Right atrium auricular region (tissue), 2 donors: ENCODE measurements around the gene STC2. TPM values are rescaled to one million over a fixed set of nuclear protein-coding genes. Genes with fewer than 3 reads are reported as not detected.
A peak's percentile ranks its signal among the peaks of the same experiment; 100 is the strongest.

Experiments used
- DNase-seq: peaks from one replicate; pipeline ENCODE4 v3.0.0-alpha.2; 2019; ENCODE audit warnings: low spot score
- H3K27ac ChIP-seq, 2 donors: fragments of 200-600 bp; sonication (generic); 1 replicate in 1 of 2; 2 replicates in 1 of 2; pipeline ENCODE4 v1.5.1; 2016 to 2019
- H3K27me3 ChIP-seq, 2 donors: fragments of 200-600 bp; sonication (generic); one replicate each; pipeline versions ENCODE4 v1.5.1 to v1.6.0; 2017 to 2019
- H3K36me3 ChIP-seq: fragments of 200-600 bp; sonication (generic); one replicate; pipeline ENCODE4 v1.5.1; 2016
- H3K4me1 ChIP-seq, 2 donors: fragments of 200-600 bp; sonication (generic); one replicate each; pipeline versions ENCODE4 v1.5.1 to v1.6.0; 2017 to 2019
- H3K4me3 ChIP-seq, 2 donors: fragments of 200-600 bp; sonication (generic); 1 replicate in 1 of 2; 2 replicates in 1 of 2; pipeline ENCODE4 v1.5.1; 2017 to 2019; ENCODE audit warnings: mild to moderate bottlenecking in 1 of 2, moderate library complexity in 1 of 2
- H3K9me3 ChIP-seq, 2 donors: fragments of 200-600 bp; sonication (generic); one replicate each; pipeline ENCODE4 v1.5.1; 2019
- CTCF ChIP-seq, 2 donors: fragments of 200-600 bp; sonication (generic); IDR thresholded peaks; one replicate each; pipeline ENCODE4 v1.5.1; 2019; ENCODE audit warnings: antibody characterized with exemption in 2 of 2
- total RNA-seq, 2 donors: library from RNA; depleted of rRNA; stranded (reverse); fragments of >200 nt; gene quantifications; one replicate each; pipeline ENCODE4 v1.1.0, GENCODE V29; 2016

Gene STC2
- total RNA-seq, 2 donors from 2014 or later: 16.0 to 16.1 TPM

GRCh38 chr5:173278641-173279040 lies 49.6 kb downstream of the STC2 start:
- no peaks in the 10 kb centered on the region for H3K36me3 ChIP-seq
- H3K4me1 ChIP-seq: peaks cover 0 to 20% of the 10 kb centered on the region in 2 donors
- H3K27me3 ChIP-seq: no peaks in the 10 kb centered on the region
- H3K4me3 ChIP-seq: no peak overlapping the region
- TF ChIP-seq CTCF (IDR thresholded peaks at IDR 0.05): no peak
- peaks cover 0 to 9% of the 10 kb centered on the region in 2 donors for H3K9me3 ChIP-seq
- H3K27ac ChIP-seq: peak overlapping the region; percentile 68 to 89
- no peak for DNase-seq

GRCh38 chr5:173278172-173278571 lies 50.0 kb downstream of the STC2 start:
- H3K4me3 ChIP-seq: no peak overlapping the region
- peaks cover 0 to 9% of the 10 kb centered on the region in 2 donors for H3K9me3 ChIP-seq
- H3K27ac ChIP-seq: peak overlapping the region; percentile 68 to 89
- TF ChIP-seq CTCF (IDR thresholded peaks at IDR 0.05): no peak
- no peaks in the 10 kb centered on the region for H3K36me3 ChIP-seq
- peak; percentile 78 for DNase-seq
- peaks cover 0 to 15% of the 10 kb centered on the region in 2 donors for H3K4me1 ChIP-seq
- no peaks in the 10 kb centered on the region for H3K27me3 ChIP-seq

- Histone ChIP-seq H3K27ac (no peak overlapping the region), H3K27me3 (no peaks in the 10 kb centered on the region), H3K9me3 (peaks cover 0 to 9% of the 10 kb centered on the region in 2 donors), H3K36me3 (no peaks in the 10 kb centered on the region), H3K4me1 (peaks cover 0 to 12% of the 10 kb centered on the region in 2 donors), H3K4me3 (no peak overlapping the region)
- DNase-seq: no peak
- no peak for TF ChIP-seq CTCF (IDR thresholded peaks at IDR 0.05)
These were observed 53.4 kb downstream of the STC2 start for GRCh38 chr5:173274771-173275170.

GRCh38 chr5:173271419-173271818 lies 56.8 kb downstream of the STC2 start:
- TF ChIP-seq CTCF (IDR thresholded peaks at IDR 0.05): no peak
- H3K4me3 ChIP-seq: no peak overlapping the region
- H3K9me3 ChIP-seq: peaks cover 0 to 9% of the 10 kb centered on the region in 2 donors
- H3K27me3 ChIP-seq: no peaks in the 10 kb centered on the region
- peaks cover 0 to 22% of the 10 kb centered on the region in 2 donors for H3K4me1 ChIP-seq
- DNase-seq: no peak
- H3K27ac ChIP-seq: peak overlapping the region; percentile 40 to 86
- no peaks in the 10 kb centered on the region for H3K36me3 ChIP-seq

GRCh38 chr5:173268750-173269432 lies 59.3 kb downstream of the STC2 start:
- no peaks in the 10 kb centered on the region for H3K9me3 ChIP-seq
- no peak overlapping the region for H3K4me3 ChIP-seq
- peaks cover 0 to 28% of the 10 kb centered on the region in 2 donors for H3K4me1 ChIP-seq
- TF ChIP-seq CTCF (IDR thresholded peaks at IDR 0.05): no peak
- DNase-seq: no peak
- H3K27ac ChIP-seq: peak overlapping the region; percentile 75 to 86
- no peaks in the 10 kb centered on the region for H3K36me3 ChIP-seq
- no peaks in the 10 kb centered on the region for H3K27me3 ChIP-seq

GRCh38 chr5:173265433-173265832 lies 62.8 kb downstream of the STC2 start:
- peak; percentile 70 for DNase-seq
- Histone ChIP-seq H3K27me3 (no peaks in the 10 kb centered on the region), H3K9me3 (no peaks in the 10 kb centered on the region), H3K27ac (peak overlapping the region; percentile 58 to 86), H3K36me3 (no peaks in the 10 kb centered on the region), H3K4me1 (peaks cover 0 to 28% of the 10 kb centered on the region in 2 donors), H3K4me3 (no peak overlapping the region)
- TF ChIP-seq CTCF (IDR thresholded peaks at IDR 0.05): no peak
